ENCODE data around the gene TRPV3. TPM values are rescaled to one million over a fixed set of nuclear protein-coding genes. Genes with fewer than 3 reads are reported as not detected.
A peak's percentile ranks its signal among the peaks of the same experiment; 100 is the strongest.

The TRPV3 gene
- 1 to 10 TPM in 1 of 5 donors, under 1 TPM in 4; 0.23 to 1.4 (median 0.44) TPM for total RNA-seq
- total RNA-seq (2013) = 0.55 TPM
- total RNA-seq = 0.12 to 1.7 (median 0.62) reads per million in 29 experiments

GRCh38 chr17:3557768-3558583 lies at the start of gene TRPV3:
Gene TRPV3 (minus strand): TSS chr17:3557812. CDS start chr17:3554850, 2,962 bp downstream.
- Histone ChIP-seq H3K9me3 (no peaks in the 10 kb centered on the region), H3K36me3 (ENCODE audit: control insufficient read depth in 2 of 2, extremely low read depth in 1 of 2, insufficient read depth in 1 of 2, low read length in 1 of 2) (no peaks in the 10 kb centered on the region), H3K4me1 (ENCODE audit: control insufficient read depth in 1 of 2, extremely low read depth in 1 of 2, insufficient read depth in 2 of 2, low read length in 2 of 2) (peaks cover 0 to 22% of the 10 kb centered on the region in 2 experiments), H3K27ac (ENCODE audit: low read length) (no peak within 1 kb of the TSS), H3K4me3 (ENCODE audit: control insufficient read depth in 1 of 2, extremely low read depth in 1 of 2, low read length in 1 of 2) (no peak within 1 kb of the TSS), H3K27me3 (replicated peaks in 1 of 2; ENCODE audit: control insufficient read depth in 2 of 2, extremely low read depth in 1 of 2, insufficient read depth in 2 of 2, low read length in 1 of 2) (peaks cover 0 to 51% of the 10 kb centered on the region in 2 experiments)
- WGBS (ENCODE audit: insufficient coverage) = 72% methylated on average over 16 of the region's 23 CpGs
- Mint-ChIP-seq H3K4me1 (peaks cover 0 to 17% (median 15%) of the 10 kb centered on the region in 3 donors), H3K27me3 (peaks cover 11 to 15% of the 10 kb centered on the region in 2 donors), H3K36me3 (no peaks in the 10 kb centered on the region), H3K9me3 (no peaks in the 10 kb centered on the region), H3K4me3 (peak within 1 kb of the TSS in 1 of 3 donors; percentile 8), H3K27ac (peak within 1 kb of the TSS in 1 of 2 donors; percentile 59)
- DNase-seq (peak in 29 of 35 experiments; percentile 6 to 60 (median 23)), ATAC-seq (replicated peaks in 1 of 4) (peak; percentile 51 to 84 (median 59))
- ChIA-PET POLR2A (no interaction called here), CTCF (no interaction called here)

DNA sequence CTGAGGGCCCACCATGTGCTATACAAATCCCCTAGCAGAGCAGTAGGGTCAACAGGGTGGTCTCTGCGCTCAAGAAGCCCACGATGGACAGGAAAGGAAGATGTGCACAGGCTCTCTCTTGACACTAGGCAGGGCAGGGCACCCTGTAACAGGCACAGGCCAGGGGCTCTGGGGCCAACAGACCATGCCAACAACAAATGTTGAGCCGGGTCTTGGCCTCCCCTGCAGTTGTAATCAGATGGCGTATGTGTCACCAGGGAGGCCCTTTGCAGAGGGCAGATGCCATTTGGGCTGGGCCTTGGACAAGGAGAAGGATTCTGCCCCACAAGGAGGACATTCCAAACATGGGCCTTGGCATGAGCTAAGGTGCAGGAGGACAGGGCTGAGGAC lies 46.3 kb upstream of the TRPV3 start:
- ATAC-seq (replicated peaks in 1 of 4) = no peak
- Mint-ChIP-seq H3K9me3 (no peaks in the 10 kb centered on the region), H3K4me3 (no peak overlapping the region), H3K27me3 (no peaks in the 10 kb centered on the region), H3K27ac (no peak overlapping the region), H3K36me3 (peaks cover 15% of the 10 kb centered on the region), H3K4me1 (peaks cover 0 to 2% (median 0%) of the 10 kb centered on the region in 3 donors)
- no peak for DNase-seq
- peaks cover 7 to 9% of the 10 kb centered on the region in 2 donors for H3K36me3 ChIP-seq (ENCODE audit: control insufficient read depth in 2 of 2, extremely low read depth in 1 of 2, insufficient read depth in 1 of 2, low read length in 1 of 2)
- no peaks in the 10 kb centered on the region for H3K4me1 ChIP-seq (ENCODE audit: control insufficient read depth in 1 of 2, extremely low read depth in 1 of 2, insufficient read depth in 2 of 2, low read length in 2 of 2)
- ChIA-PET CTCF (no interaction called here), POLR2A (no interaction called here)
- 100% methylated on average over 4 of the region's 4 CpGs for WGBS (ENCODE audit: insufficient coverage)
- no peak overlapping the region for H3K27ac ChIP-seq (ENCODE audit: low read length)
- H3K27me3 ChIP-seq (replicated peaks in 1 of 2; ENCODE audit: control insufficient read depth in 2 of 2, extremely low read depth in 1 of 2, insufficient read depth in 2 of 2, low read length in 1 of 2) = no peaks in the 10 kb centered on the region
- no peaks in the 10 kb centered on the region for H3K9me3 ChIP-seq
- H3K4me3 ChIP-seq (ENCODE audit: control insufficient read depth in 1 of 2, extremely low read depth in 1 of 2, low read length in 1 of 2) = no peak overlapping the region

GRCh38 chr17:3603119-3603869 lies 45.7 kb upstream of the TRPV3 start:
- no peak for DNase-seq
- Mint-ChIP-seq H3K27ac (no peak overlapping the region), H3K9me3 (no peaks in the 10 kb centered on the region), H3K4me1 (peaks cover 0 to 2% (median 0%) of the 10 kb centered on the region in 3 donors), H3K36me3 (peaks cover 12% of the 10 kb centered on the region), H3K4me3 (no peak overlapping the region), H3K27me3 (no peaks in the 10 kb centered on the region)
- H3K36me3 ChIP-seq (ENCODE audit: control insufficient read depth in 2 of 2, extremely low read depth in 1 of 2, insufficient read depth in 1 of 2, low read length in 1 of 2) = peaks cover 7 to 9% of the 10 kb centered on the region in 2 donors
- no peaks in the 10 kb centered on the region for H3K9me3 ChIP-seq
- POLR2A ChIA-PET = no interaction called here
- no peak overlapping the region for H3K4me3 ChIP-seq (ENCODE audit: control insufficient read depth in 1 of 2, extremely low read depth in 1 of 2, low read length in 1 of 2)
- no peak overlapping the region for H3K27ac ChIP-seq (ENCODE audit: low read length)
- CTCF ChIA-PET = interaction anchor here in 1 of 2 donors (0.6 to 0.9 kb wide), 2 partner anchors 223 to 640 kb away, joined by 3 to 6 read pairs; no protein-coding TSS in a partner anchor
- H3K27me3 ChIP-seq (replicated peaks in 1 of 2; ENCODE audit: control insufficient read depth in 2 of 2, extremely low read depth in 1 of 2, insufficient read depth in 2 of 2, low read length in 1 of 2) = no peaks in the 10 kb centered on the region
- WGBS (ENCODE audit: insufficient coverage) = 100% methylated on average over 7 of the region's 17 CpGs
- no peaks in the 10 kb centered on the region for H3K4me1 ChIP-seq (ENCODE audit: control insufficient read depth in 1 of 2, extremely low read depth in 1 of 2, insufficient read depth in 2 of 2, low read length in 2 of 2)
- no peak for ATAC-seq (replicated peaks in 1 of 4)

- H3K36me3 Mint-ChIP-seq = peaks cover 10% of the 10 kb centered on the region
- Histone ChIP-seq H3K4me1 (ENCODE audit: control insufficient read depth in 1 of 2, extremely low read depth in 1 of 2, insufficient read depth in 2 of 2, low read length in 2 of 2) (no peaks in the 10 kb centered on the region), H3K27ac (ENCODE audit: low read length) (no peak overlapping the region), H3K36me3 (ENCODE audit: control insufficient read depth in 2 of 2, extremely low read depth in 1 of 2, insufficient read depth in 1 of 2, low read length in 1 of 2) (peaks cover 7 to 9% of the 10 kb centered on the region in 2 donors), H3K4me3 (ENCODE audit: control insufficient read depth in 1 of 2, extremely low read depth in 1 of 2, low read length in 1 of 2) (no peak overlapping the region), H3K27me3 (replicated peaks in 1 of 2; ENCODE audit: control insufficient read depth in 2 of 2, extremely low read depth in 1 of 2, insufficient read depth in 2 of 2, low read length in 1 of 2) (no peaks in the 10 kb centered on the region), H3K9me3 (no peaks in the 10 kb centered on the region)
- H3K9me3 Mint-ChIP-seq = no peaks in the 10 kb centered on the region
- CTCF ChIA-PET = interaction anchor here in 1 of 2 donors (0.6 to 0.9 kb wide), 2 partner anchors 224 to 639 kb away, joined by 3 to 6 read pairs; no protein-coding TSS in a partner anchor
- H3K27ac Mint-ChIP-seq = no peak overlapping the region
- H3K4me1 Mint-ChIP-seq = peaks cover 0 to 2% (median 0%) of the 10 kb centered on the region in 3 donors
- H3K4me3 Mint-ChIP-seq = no peak overlapping the region
- POLR2A ChIA-PET = no interaction called here
- ATAC-seq (replicated peaks in 1 of 4) (no peak), DNase-seq (peak in 2 of 35 experiments; percentile 2 to 28)
- 86% methylated on average over 11 of the region's 16 CpGs for WGBS (ENCODE audit: insufficient coverage)
- no peaks in the 10 kb centered on the region for H3K27me3 Mint-ChIP-seq
These were observed 44.9 kb upstream of the TRPV3 start for GRCh38 chr17:3602499-3602898.

GRCh38 chr17:3600529-3601205 lies 43.1 kb upstream of the TRPV3 start:
- H3K27me3 Mint-ChIP-seq = no peaks in the 10 kb centered on the region
- H3K4me3 Mint-ChIP-seq = no peak overlapping the region
- H3K27ac Mint-ChIP-seq = no peak overlapping the region
- ChIA-PET CTCF (no interaction called here), POLR2A (no interaction called here)
- H3K4me1 ChIP-seq (ENCODE audit: control insufficient read depth in 1 of 2, extremely low read depth in 1 of 2, insufficient read depth in 2 of 2, low read length in 2 of 2) = no peaks in the 10 kb centered on the region
- DNase-seq (no peak), ATAC-seq (replicated peaks in 1 of 4) (no peak)
- H3K36me3 ChIP-seq (ENCODE audit: control insufficient read depth in 2 of 2, extremely low read depth in 1 of 2, insufficient read depth in 1 of 2, low read length in 1 of 2) = peaks cover 2 to 7% of the 10 kb centered on the region in 2 donors
- H3K36me3 Mint-ChIP-seq = peaks cover 10% of the 10 kb centered on the region
- H3K9me3 Mint-ChIP-seq = no peaks in the 10 kb centered on the region
- H3K27ac ChIP-seq (ENCODE audit: low read length) = no peak overlapping the region
- WGBS (ENCODE audit: insufficient coverage) = 93% methylated on average over 12 of the region's 15 CpGs
- no peaks in the 10 kb centered on the region for H3K27me3 ChIP-seq (replicated peaks in 1 of 2; ENCODE audit: control insufficient read depth in 2 of 2, extremely low read depth in 1 of 2, insufficient read depth in 2 of 2, low read length in 1 of 2)
- H3K4me3 ChIP-seq (ENCODE audit: control insufficient read depth in 1 of 2, extremely low read depth in 1 of 2, low read length in 1 of 2) = no peak overlapping the region
- H3K4me1 Mint-ChIP-seq = peaks cover 0 to 2% (median 0%) of the 10 kb centered on the region in 3 donors
- no peaks in the 10 kb centered on the region for H3K9me3 ChIP-seq

- Mint-ChIP-seq H3K9me3 (no peaks in the 10 kb centered on the region), H3K27me3 (no peaks in the 10 kb centered on the region), H3K27ac (no peak overlapping the region), H3K36me3 (no peaks in the 10 kb centered on the region), H3K4me3 (no peak overlapping the region), H3K4me1 (peaks cover 0 to 2% (median 0%) of the 10 kb centered on the region in 3 donors)
- no peak for DNase-seq
- Histone ChIP-seq H3K27ac (ENCODE audit: low read length) (no peak overlapping the region), H3K4me1 (ENCODE audit: control insufficient read depth in 1 of 2, extremely low read depth in 1 of 2, insufficient read depth in 2 of 2, low read length in 2 of 2) (no peaks in the 10 kb centered on the region), H3K4me3 (ENCODE audit: control insufficient read depth in 1 of 2, extremely low read depth in 1 of 2, low read length in 1 of 2) (no peak overlapping the region), H3K27me3 (replicated peaks in 1 of 2; ENCODE audit: control insufficient read depth in 2 of 2, extremely low read depth in 1 of 2, insufficient read depth in 2 of 2, low read length in 1 of 2) (no peaks in the 10 kb centered on the region), H3K9me3 (no peaks in the 10 kb centered on the region), H3K36me3 (ENCODE audit: control insufficient read depth in 2 of 2, extremely low read depth in 1 of 2, insufficient read depth in 1 of 2, low read length in 1 of 2) (no peaks in the 10 kb centered on the region)
- 86% methylated on average over 11 of the region's 13 CpGs for WGBS (ENCODE audit: insufficient coverage)
- ChIA-PET POLR2A (interaction anchor here in 1 of 2 donors (0.7 kb wide), 1 partner anchor 509 kb away, joined by 4 read pairs; no protein-coding TSS in a partner anchor), CTCF (no interaction called here)
- ATAC-seq (replicated peaks in 1 of 4) = no peak
These were observed 40.5 kb upstream of the TRPV3 start for GRCh38 chr17:3598078-3598477.

Data from T-cell (primary cell).